Esophagus squamous epithelium (tissue), 4 donors: ENCODE results near the gene ZMYND15.

ENCODE experiments used
- POLR2A ChIP-seq, 4 donors: fragments of 450-650 bp; IDR thresholded peaks; one replicate each; pipeline ENCODE4 v1.6.1; 2017; ENCODE audit warnings: antibody characterized with exemption in 4 of 4, mild to moderate bottlenecking in 4 of 4, moderate library complexity in 3 of 4
- TF ChIP-seq, protein P1 (sequence below), 6 experiments: fragments of 450-650 bp in 4 of 6; fragments of 200-600 bp in 2 of 6; sonication (generic) in 2 of 6; IDR thresholded peaks; one replicate each; pipeline ENCODE4 v1.5.1; 2016 to 2019; ENCODE audit warnings: antibody characterized with exemption in 6 of 6, mild to moderate bottlenecking in 4 of 6, moderate library complexity in 4 of 6

DNA sequence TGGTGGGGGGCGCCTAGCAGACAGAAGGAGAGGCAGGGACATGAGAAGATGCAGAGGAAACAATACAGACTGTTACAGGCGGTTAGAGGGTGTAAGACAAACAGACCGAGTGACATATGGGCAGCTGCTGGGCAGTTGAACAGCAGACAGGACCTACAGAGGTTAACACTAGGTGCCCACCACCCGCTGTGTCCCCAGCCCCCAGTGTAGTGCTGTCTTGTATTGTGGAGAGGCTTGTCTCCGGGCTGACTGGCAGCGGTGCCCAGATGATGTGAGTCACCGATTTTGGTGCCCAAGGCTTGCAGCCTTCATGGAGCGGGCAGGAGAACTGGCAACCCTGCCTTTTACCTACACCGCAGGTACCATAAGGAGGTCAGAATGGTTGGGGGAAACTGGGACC is 2.5 kb downstream of the ZMYND15 start:
- TF ChIP-seq, protein P1, sequence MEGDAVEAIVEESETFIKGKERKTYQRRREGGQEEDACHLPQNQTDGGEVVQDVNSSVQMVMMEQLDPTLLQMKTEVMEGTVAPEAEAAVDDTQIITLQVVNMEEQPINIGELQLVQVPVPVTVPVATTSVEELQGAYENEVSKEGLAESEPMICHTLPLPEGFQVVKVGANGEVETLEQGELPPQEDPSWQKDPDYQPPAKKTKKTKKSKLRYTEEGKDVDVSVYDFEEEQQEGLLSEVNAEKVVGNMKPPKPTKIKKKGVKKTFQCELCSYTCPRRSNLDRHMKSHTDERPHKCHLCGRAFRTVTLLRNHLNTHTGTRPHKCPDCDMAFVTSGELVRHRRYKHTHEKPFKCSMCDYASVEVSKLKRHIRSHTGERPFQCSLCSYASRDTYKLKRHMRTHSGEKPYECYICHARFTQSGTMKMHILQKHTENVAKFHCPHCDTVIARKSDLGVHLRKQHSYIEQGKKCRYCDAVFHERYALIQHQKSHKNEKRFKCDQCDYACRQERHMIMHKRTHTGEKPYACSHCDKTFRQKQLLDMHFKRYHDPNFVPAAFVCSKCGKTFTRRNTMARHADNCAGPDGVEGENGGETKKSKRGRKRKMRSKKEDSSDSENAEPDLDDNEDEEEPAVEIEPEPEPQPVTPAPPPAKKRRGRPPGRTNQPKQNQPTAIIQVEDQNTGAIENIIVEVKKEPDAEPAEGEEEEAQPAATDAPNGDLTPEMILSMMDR (IDR thresholded peaks at IDR 0.05), result no peak
- no peak for TF ChIP-seq POLR2A (IDR thresholded peaks at IDR 0.05)
